Mesenchymal stem cell (in vitro differentiated cells and primary cell): ENCODE results near the gene ARMC8.

ENCODE experiments used
- DNase-seq: peaks from one replicate; pipeline ENCODE4 v3.0.0-alpha.2; 2013
- H2AFZ ChIP-seq: one replicate; pipeline ENCODE4 v1.6.1; 2013; ENCODE audit warnings: low read depth, mild to moderate bottlenecking, control low read depth, inconsistent platforms, low read length, moderate library complexity
- H2AK5ac ChIP-seq: 2 replicates; pipeline ENCODE4 v1.6.1; 2013; ENCODE audit warnings: low read length, moderate library complexity, mild to moderate bottlenecking, inconsistent platforms; ENCODE audit not compliant: severe bottlenecking
- H2BK120ac ChIP-seq: one replicate; pipeline ENCODE4 v1.6.1; 2013; ENCODE audit warnings: low read depth, mild to moderate bottlenecking, inconsistent platforms, low read length, moderate library complexity
- H2BK12ac ChIP-seq, 2 experiments: one replicate each; pipeline ENCODE4 v1.6.1; 2013; ENCODE audit warnings: inconsistent platforms in 2 of 2, low read length in 2 of 2, mild to moderate bottlenecking in 2 of 2, moderate library complexity in 2 of 2, control low read depth in 1 of 2
- H2BK15ac ChIP-seq: one replicate; pipeline ENCODE4 v1.6.1; 2013; ENCODE audit warnings: mild to moderate bottlenecking, low read depth, inconsistent platforms; ENCODE audit not compliant: poor library complexity, severe bottlenecking
- H2BK5ac ChIP-seq: 2 replicates; pipeline ENCODE4 v1.6.1; 2013; ENCODE audit warnings: low read depth, mild to moderate bottlenecking, low read length, control low read depth, inconsistent platforms; ENCODE audit not compliant: poor library complexity, severe bottlenecking
- H3K14ac ChIP-seq, 2 experiments: one replicate each; pipeline ENCODE4 v1.6.1; 2013; ENCODE audit warnings: inconsistent platforms in 2 of 2, low read length in 2 of 2, control low read depth in 1 of 2, mild to moderate bottlenecking in 1 of 2, moderate library complexity in 1 of 2
- H3K18ac ChIP-seq, 2 experiments: one replicate each; pipeline ENCODE4 v1.6.1; 2013; ENCODE audit warnings: inconsistent platforms in 2 of 2, low read length in 2 of 2, control low read depth in 1 of 2, low read depth in 1 of 2, mild to moderate bottlenecking in 1 of 2
- H3K23ac ChIP-seq, 2 experiments: one replicate each; pipeline ENCODE4 v1.6.1; 2013; ENCODE audit warnings: inconsistent platforms in 2 of 2, low read length in 2 of 2, mild to moderate bottlenecking in 2 of 2, moderate library complexity in 2 of 2, control low read depth in 1 of 2
- H3K27ac ChIP-seq: 2 replicates; pipeline ENCODE4 v1.5.1; 2013; ENCODE audit warnings: mild to moderate bottlenecking, moderate library complexity, low read length, control low read depth, inconsistent platforms; ENCODE audit not compliant: poor library complexity, severe bottlenecking
- H3K27me3 ChIP-seq, 2 experiments: 2 replicates each; pipeline versions ENCODE4 v1.6.1 to v1.7.0; 2013; ENCODE audit warnings: low read length in 2 of 2, mild to moderate bottlenecking in 2 of 2, moderate library complexity in 2 of 2, control low read depth in 1 of 2, inconsistent platforms in 1 of 2; ENCODE audit not compliant: control insufficient read depth in 1 of 2, insufficient read depth in 1 of 2
- H3K36me3 ChIP-seq, 2 experiments: 2 replicates each; pipeline versions ENCODE4 v1.6.1 to v1.7.0; 2013; ENCODE audit warnings: low read length in 2 of 2, control low read depth in 1 of 2, inconsistent platforms in 1 of 2, low read depth in 1 of 2, mild to moderate bottlenecking in 1 of 2; ENCODE audit not compliant: insufficient read depth in 2 of 2, control insufficient read depth in 1 of 2
- H3K4ac ChIP-seq, 2 experiments: one replicate each; pipeline ENCODE4 v1.6.1; 2013; ENCODE audit warnings: inconsistent platforms in 2 of 2, low read length in 2 of 2, mild to moderate bottlenecking in 2 of 2, moderate library complexity in 2 of 2, control low read depth in 1 of 2, low read depth in 1 of 2
- H3K4me1 ChIP-seq: 2 replicates; pipeline ENCODE4 v1.6.1; 2013; ENCODE audit warnings: low read depth, low read length, control low read depth; ENCODE audit not compliant: control insufficient read depth, insufficient read depth
- H3K4me2 ChIP-seq: 2 replicates; pipeline ENCODE4 v1.6.1; 2013; ENCODE audit warnings: low read length, mild to moderate bottlenecking, inconsistent platforms; ENCODE audit not compliant: poor library complexity, severe bottlenecking
- H3K4me3 ChIP-seq, 2 experiments: 2 replicates each; pipeline versions ENCODE4 v1.5.1 to v1.7.0; 2013; ENCODE audit warnings: low read length in 2 of 2, mild to moderate bottlenecking in 2 of 2, control low read depth in 1 of 2, low read depth in 1 of 2; ENCODE audit not compliant: insufficient read depth in 1 of 2
- H3K79me1 ChIP-seq: replicated peaks from 2 replicates; pipeline ENCODE4 v1.6.1; 2013; ENCODE audit warnings: mild to moderate bottlenecking, control low read depth, low read length, inconsistent platforms; ENCODE audit not compliant: poor library complexity, severe bottlenecking
- H3K9ac ChIP-seq: 2 replicates; pipeline ENCODE4 v1.7.0; 2013; ENCODE audit warnings: mild to moderate bottlenecking, low read length, moderate library complexity
- H3K9me3 ChIP-seq: 2 replicates; pipeline ENCODE4 v1.7.0; 2013; ENCODE audit warnings: mild to moderate bottlenecking, low read length; ENCODE audit not compliant: control insufficient read depth
- H4K8ac ChIP-seq: one replicate; pipeline ENCODE4 v1.6.1; 2013; ENCODE audit warnings: inconsistent platforms, mild to moderate bottlenecking, low read length, moderate library complexity
- H4K91ac ChIP-seq: one replicate; pipeline ENCODE4 v1.6.1; 2013; ENCODE audit warnings: mild to moderate bottlenecking, low read length, inconsistent platforms
- WGBS: methylation state at CpG from one replicate; pipeline ENCODE4 v1.1.7; 2013; ENCODE audit warnings: mixed read lengths; 5-methylcytosine and 5-hydroxymethylcytosine counted together

ARMC8 gene

DNA sequence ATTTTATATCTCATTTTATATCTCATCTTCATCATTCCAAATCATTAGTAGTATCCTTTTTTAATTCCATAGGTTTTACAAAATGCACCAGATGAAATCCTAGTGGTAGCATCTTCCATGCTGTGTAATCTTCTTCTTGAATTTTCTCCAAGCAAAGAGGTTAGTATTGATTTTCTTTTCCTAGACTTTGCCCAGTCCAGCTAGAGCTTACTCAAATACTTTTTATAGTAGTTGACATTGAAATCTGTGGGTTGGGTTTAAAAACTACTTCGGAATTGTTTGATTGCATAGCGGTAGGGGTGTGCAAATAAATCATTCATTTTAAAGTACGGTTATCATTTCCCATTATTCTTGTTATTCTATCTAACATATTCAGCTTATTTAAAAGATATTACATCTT lies 80.0 kb downstream of the ARMC8 start:
- no CpG with 5 or more reads among the region's 3 CpGs for WGBS
- Histone ChIP-seq H2BK5ac (no peak overlapping the region), H3K27ac (no peak overlapping the region), H3K4ac (no peak overlapping the region), H3K18ac (no peak overlapping the region), H2AK5ac (no peak overlapping the region), H3K36me3 (peaks cover 3 to 61% of the 10 kb centered on the region in 2 experiments), H2BK15ac (no peak overlapping the region), H3K4me2 (no peak overlapping the region), H2BK12ac (no peak overlapping the region), H3K27me3 (no peaks in the 10 kb centered on the region), H3K23ac (no peak overlapping the region), H3K14ac (no peak overlapping the region), H3K9ac (no peak overlapping the region), H4K91ac (no peak overlapping the region), H2BK120ac (no peak overlapping the region), H3K4me1 (no peaks in the 10 kb centered on the region), H2AFZ (no peak overlapping the region), H3K79me1 (peaks cover 2% of the 10 kb centered on the region), H4K8ac (no peak overlapping the region), H3K9me3 (no peaks in the 10 kb centered on the region), H3K4me3 (no peak overlapping the region)
- DNase-seq: no peak

DNA sequence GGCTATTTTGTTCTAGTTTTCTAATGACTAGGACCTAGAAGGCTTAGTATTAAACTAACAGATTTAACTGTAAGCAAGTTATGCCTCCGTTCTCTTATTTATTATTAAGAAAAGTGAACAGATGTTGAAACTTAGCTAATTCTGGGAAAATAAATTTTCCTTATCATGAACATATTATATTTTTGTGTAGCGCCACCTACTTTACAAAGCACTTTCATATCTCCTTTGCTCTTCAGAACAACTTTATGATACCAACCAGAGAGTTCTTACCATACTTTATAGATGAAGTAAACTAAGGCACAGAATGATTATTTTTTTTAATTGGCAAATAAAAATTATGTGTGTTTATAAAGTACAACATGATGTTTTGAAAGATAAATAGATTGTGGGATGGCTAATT lies 83.1 kb downstream of the ARMC8 start:
- no peak overlapping the region for H2AFZ ChIP-seq
- H3K4me2 ChIP-seq: no peak overlapping the region

DNA sequence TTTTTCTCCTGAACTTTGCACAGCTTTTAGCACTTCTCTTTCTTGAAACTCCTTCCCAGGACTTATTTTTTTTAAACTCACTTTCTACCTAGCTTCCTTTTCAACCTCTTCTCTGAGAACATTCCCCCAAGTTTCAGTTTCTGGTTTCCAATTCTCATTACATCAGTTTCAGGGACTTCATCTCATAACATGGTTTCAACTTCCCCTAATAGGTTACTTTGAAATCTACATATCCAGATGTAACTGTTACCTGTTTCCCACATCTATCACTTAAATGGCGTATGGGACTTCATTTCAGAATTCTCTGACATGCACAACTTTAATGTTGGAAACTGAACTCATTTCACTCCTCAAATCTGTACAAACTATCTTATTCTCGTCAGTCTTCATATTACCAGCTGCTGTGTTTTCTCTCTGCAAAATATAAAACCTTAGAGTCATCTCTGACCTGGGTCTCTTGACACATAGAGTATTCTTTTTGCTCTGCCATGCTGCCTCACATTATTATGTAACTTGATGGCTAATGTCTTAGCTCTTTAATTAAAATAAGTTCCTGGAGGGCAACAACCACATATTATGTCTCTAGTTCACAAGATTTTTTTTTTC lies 84.2 kb downstream of the ARMC8 start:
- H4K91ac ChIP-seq: no peak overlapping the region
- peaks cover 8 to 76% of the 10 kb centered on the region in 2 experiments for H3K36me3 ChIP-seq
- no peak for DNase-seq
- no peaks in the 10 kb centered on the region for H3K4me1 ChIP-seq
- no peak overlapping the region for H3K27ac ChIP-seq
- H2AK5ac ChIP-seq: no peak overlapping the region
- no peak overlapping the region for H2BK15ac ChIP-seq
- no peak overlapping the region for H2BK120ac ChIP-seq
- no peaks in the 10 kb centered on the region for H3K9me3 ChIP-seq
- no peak overlapping the region for H3K9ac ChIP-seq
- H2BK5ac ChIP-seq: no peak overlapping the region
- H3K79me1 ChIP-seq: peaks cover 2% of the 10 kb centered on the region
- no peak overlapping the region for H3K4ac ChIP-seq
- no peak overlapping the region for H4K8ac ChIP-seq
- no peak overlapping the region for H2BK12ac ChIP-seq
- no peak overlapping the region for H3K18ac ChIP-seq
- H3K27me3 ChIP-seq: no peaks in the 10 kb centered on the region
- no peak overlapping the region for H3K4me2 ChIP-seq
- H3K14ac ChIP-seq: no peak overlapping the region
- H3K23ac ChIP-seq: no peak overlapping the region
- H3K4me3 ChIP-seq: no peak overlapping the region
- H2AFZ ChIP-seq: no peak overlapping the region
- 100% methylated on average over 2 of the region's 2 CpGs for WGBS

More for the DNA sequence above, 83.1 kb downstream of the ARMC8 start:
- no peak overlapping the region for H3K4ac ChIP-seq
- no peak overlapping the region for H2BK12ac ChIP-seq
- H3K9ac ChIP-seq: no peak overlapping the region
- no peak overlapping the region for H3K23ac ChIP-seq
- H2BK5ac ChIP-seq: no peak overlapping the region
- H3K79me1 ChIP-seq: peaks cover 2% of the 10 kb centered on the region
- DNase-seq: no peak
- H3K9me3 ChIP-seq: no peaks in the 10 kb centered on the region
- no peak overlapping the region for H3K4me3 ChIP-seq
- H3K36me3 ChIP-seq: peaks cover 8 to 76% of the 10 kb centered on the region in 2 experiments
- H3K27me3 ChIP-seq: no peaks in the 10 kb centered on the region
- no peak overlapping the region for H3K14ac ChIP-seq
- no peaks in the 10 kb centered on the region for H3K4me1 ChIP-seq
- H4K8ac ChIP-seq: no peak overlapping the region
- WGBS: no CpG with 5 or more reads among the region's 2 CpGs
- no peak overlapping the region for H2BK15ac ChIP-seq
- H3K27ac ChIP-seq: no peak overlapping the region
- no peak overlapping the region for H2BK120ac ChIP-seq
- no peak overlapping the region for H3K18ac ChIP-seq
- no peak overlapping the region for H2AK5ac ChIP-seq
- no peak overlapping the region for H4K91ac ChIP-seq

DNA sequence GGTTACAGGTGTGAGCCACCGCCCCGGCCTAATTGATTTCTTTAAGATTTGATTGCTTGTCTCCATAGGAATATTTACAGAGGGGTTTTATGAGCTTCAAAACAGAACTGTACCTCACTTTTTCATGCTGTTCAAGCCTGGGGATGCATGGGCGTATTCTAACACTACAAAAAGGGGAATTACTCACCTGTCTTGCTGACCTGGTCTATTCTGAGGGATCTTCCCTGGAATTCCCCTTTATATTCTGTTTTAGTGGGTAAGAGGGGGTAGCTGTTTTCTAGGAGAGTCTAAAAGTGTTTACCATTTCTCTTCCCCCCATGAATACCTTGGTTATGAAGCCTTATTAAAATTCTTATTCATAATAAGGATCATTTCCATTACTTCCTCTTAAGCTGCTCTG lies 94.5 kb downstream of the ARMC8 start:
- Histone ChIP-seq H3K79me1 (no peaks in the 10 kb centered on the region), H2BK12ac (no peak overlapping the region), H2AK5ac (no peak overlapping the region), H3K9ac (no peak overlapping the region), H2BK15ac (no peak overlapping the region), H3K27ac (no peak overlapping the region), H3K18ac (no peak overlapping the region), H3K4ac (no peak overlapping the region), H3K4me1 (no peaks in the 10 kb centered on the region), H4K8ac (no peak overlapping the region), H3K9me3 (no peaks in the 10 kb centered on the region), H3K14ac (no peak overlapping the region), H3K4me3 (no peak overlapping the region), H2BK120ac (no peak overlapping the region), H4K91ac (no peak overlapping the region), H2BK5ac (no peak overlapping the region), H3K36me3 (peaks cover 8 to 41% of the 10 kb centered on the region in 2 experiments), H3K23ac (no peak overlapping the region), H2AFZ (no peak overlapping the region), H3K27me3 (no peaks in the 10 kb centered on the region), H3K4me2 (no peak overlapping the region)
- 100% methylated on average over 3 of the region's 3 CpGs for WGBS
- no peak for DNase-seq
